NOMO-1 (cell line): Measurements from ENCODE around the gene KIF3B.
"Not testable (repeated sequence)": the region's sequence is repeated elsewhere in the genome, so short reads cannot be mapped to it uniquely, and the experiment has no call there.

ENCODE experiments used
- DNase-seq, 2 experiments: peaks; one replicate each; lab custom pipeline; 2025; ENCODE audit not compliant: unreplicated experiment in 2 of 2; lab: John Stamatoyannopoulos, UW

The KIF3B gene

GRCh38 chr20:32380037-32380436 is 102.6 kb downstream of the KIF3B start:
- not testable (repeated sequence) for DNase-seq

- no peak for DNase-seq
Observed at GRCh38 chr20:32380745-32381144, 103.3 kb downstream of the KIF3B start.

- DNase-seq, result no peak
Observed at GRCh38 chr20:32382102-32382950, 104.9 kb downstream of the KIF3B start.

- DNase-seq, result not testable (repeated sequence)
Observed at GRCh38 chr20:32383441-32383840, 106.0 kb downstream of the KIF3B start.
